Measurements from ENCODE around the gene PRKACB. TPM values are rescaled to one million over a fixed set of nuclear protein-coding genes. Genes with fewer than 3 reads are reported as not detected.
"Not testable (repeated sequence)": the region's sequence is repeated elsewhere in the genome, so short reads cannot be mapped to it uniquely, and the experiment has no call there.

Gene PRKACB
- total RNA-seq, 3 donors from 2014 or later, result 14.6 to 17.4 (median 15.0) TPM

- Mint-ChIP-seq H3K4me1 (ENCODE audit: low read depth) (no peaks in the 10 kb centered on the region), H3K27me3 (ENCODE audit: low read depth) (peaks cover 11% of the 10 kb centered on the region), H3K4me3 (no peak overlapping the region), H3K36me3 (ENCODE audit: insufficient read depth) (peaks cover 2% of the 10 kb centered on the region), H3K9me3 (peaks cover 19% of the 10 kb centered on the region)
- DNase-seq (no peak), ATAC-seq (no peak)
Observed at GRCh38 chr1:84282780-84283333, 138.8 kb downstream of the PRKACB start.

DNA sequence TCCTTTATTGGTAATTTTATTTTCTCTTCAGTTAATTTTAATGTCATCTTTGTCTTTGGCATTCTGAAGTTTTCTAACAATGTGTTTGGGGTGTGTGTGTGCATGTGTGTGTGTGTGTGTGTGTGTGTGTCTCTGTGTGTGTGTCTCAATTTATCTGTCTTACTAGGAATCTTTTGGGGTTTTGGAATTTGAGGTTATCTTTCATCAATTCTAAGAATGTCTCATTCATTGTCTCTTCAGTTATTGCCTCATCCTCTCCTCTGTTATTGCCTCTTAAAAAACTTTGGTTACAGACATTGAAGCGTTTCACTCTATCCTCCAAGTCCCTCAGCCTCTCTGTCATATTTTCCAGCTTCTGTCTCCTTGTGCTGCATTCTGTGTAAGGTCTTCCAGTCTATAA is 139.3 kb downstream of the PRKACB start:
- Mint-ChIP-seq H3K27me3 (ENCODE audit: low read depth) (peaks cover 11% of the 10 kb centered on the region), H3K4me3 (no peak overlapping the region), H3K36me3 (ENCODE audit: insufficient read depth) (peaks cover 2% of the 10 kb centered on the region), H3K9me3 (peaks cover 20% of the 10 kb centered on the region), H3K4me1 (ENCODE audit: low read depth) (no peaks in the 10 kb centered on the region)
- DNase-seq (no peak), ATAC-seq (no peak)

DNA sequence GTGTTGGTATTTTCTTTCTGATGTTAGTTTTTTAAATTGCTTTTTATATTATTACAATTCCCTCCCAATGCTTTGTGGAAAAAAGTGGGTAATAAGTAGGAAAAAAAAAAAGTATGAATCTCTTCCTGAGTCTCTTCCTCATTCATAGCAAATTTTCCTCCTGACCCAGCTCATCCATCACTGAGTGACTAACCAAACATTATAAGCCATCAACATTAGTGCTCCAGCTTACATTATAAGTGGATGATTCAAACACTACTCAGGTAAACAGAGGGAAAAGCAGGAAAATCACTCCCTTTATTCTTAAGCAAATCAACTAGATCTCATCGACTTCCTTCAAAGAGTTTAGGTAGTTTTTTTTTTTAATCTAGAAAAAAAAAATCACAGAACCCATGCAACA is 142.0 kb downstream of the PRKACB start:
- Mint-ChIP-seq H3K4me3 (no peak overlapping the region), H3K36me3 (ENCODE audit: insufficient read depth) (peaks cover 2% of the 10 kb centered on the region), H3K4me1 (ENCODE audit: low read depth) (no peaks in the 10 kb centered on the region), H3K9me3 (peaks cover 28% of the 10 kb centered on the region), H3K27me3 (ENCODE audit: low read depth) (peaks cover 11% of the 10 kb centered on the region)
- ATAC-seq (no peak), DNase-seq (no peak)

- H3K9me3 Mint-ChIP-seq, result peaks cover 28% of the 10 kb centered on the region
- not testable (repeated sequence) for DNase-seq; H3K4me1 Mint-ChIP-seq (ENCODE audit: low read depth); H3K36me3 Mint-ChIP-seq (ENCODE audit: insufficient read depth); ATAC-seq; H3K4me3 Mint-ChIP-seq
- H3K27me3 Mint-ChIP-seq (ENCODE audit: low read depth), result peaks cover 17% of the 10 kb centered on the region
Observed at GRCh38 chr1:84287389-84287788, 143.3 kb downstream of the PRKACB start.

Other genes starting within 250 kb of the PRKACB start
- under 1 TPM; 0.05 to 0.57 (median 0.40) TPM for gene TTLL7, start 145.1 kb upstream of the PRKACB start, total RNA-seq
- gene SAMD13, start 157.4 kb downstream of the PRKACB start, total RNA-seq, result under 1 TPM in 1 of 3 donors, not detected in 2; 0.99 TPM